GM12801 (cell line): ENCODE results near the gene ELMOD2.

Source experiments
- TF ChIP-seq, protein P1 (sequence below): IDR thresholded peaks from one replicate; pipeline ENCODE4 v1.5.1; 2011; ENCODE audit warnings: control low read depth; ENCODE audit not compliant: insufficient read length; ENCODE audit errors: extremely low read depth

Gene ELMOD2

DNA sequence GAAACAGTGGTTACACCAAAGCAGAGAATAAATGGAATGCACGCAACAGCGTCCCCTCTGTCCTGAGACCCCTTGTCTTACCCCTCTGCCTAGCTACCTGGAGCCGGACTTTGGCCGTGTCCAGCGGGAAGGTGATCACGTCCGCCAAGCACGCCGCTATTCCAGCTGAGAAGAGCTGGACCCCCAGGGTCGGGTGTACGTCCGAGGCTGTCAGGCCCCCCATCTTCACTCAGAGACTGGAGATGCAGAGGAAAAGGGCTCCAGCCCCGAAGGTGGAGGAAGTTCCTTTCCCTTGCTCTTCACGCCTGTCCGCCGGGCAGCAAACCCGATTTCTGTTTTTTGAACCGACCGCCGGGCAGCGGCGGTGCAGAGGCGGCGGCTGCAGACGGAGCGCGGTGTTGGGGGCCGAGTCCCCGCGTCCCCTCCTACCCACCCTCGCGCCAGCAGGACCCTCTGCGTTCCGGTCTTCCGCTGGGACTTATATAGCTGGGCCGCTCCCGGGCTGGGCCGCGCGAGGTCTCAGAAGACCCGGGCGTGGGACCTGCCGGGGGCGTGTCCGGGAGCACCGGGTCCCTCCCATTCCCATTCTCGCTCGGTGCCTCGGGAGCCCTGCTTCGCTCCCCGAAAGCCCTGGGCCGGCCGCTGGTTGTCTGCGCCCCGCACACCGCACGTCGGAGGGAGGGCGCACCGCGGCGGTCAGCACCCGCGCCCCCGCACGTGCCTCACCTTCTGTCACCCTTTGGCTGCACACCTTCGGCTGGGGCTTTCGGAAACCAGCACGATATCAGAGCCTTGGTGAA, 44.7 kb downstream of the ELMOD2 start, which contains the start of gene UCP1:
Gene UCP1, minus strand, starts transcription at position 455 of the 800 bp plus-strand sequence. Its CDS starts 232 bp downstream, at position 223.
- TF ChIP-seq, protein P1, sequence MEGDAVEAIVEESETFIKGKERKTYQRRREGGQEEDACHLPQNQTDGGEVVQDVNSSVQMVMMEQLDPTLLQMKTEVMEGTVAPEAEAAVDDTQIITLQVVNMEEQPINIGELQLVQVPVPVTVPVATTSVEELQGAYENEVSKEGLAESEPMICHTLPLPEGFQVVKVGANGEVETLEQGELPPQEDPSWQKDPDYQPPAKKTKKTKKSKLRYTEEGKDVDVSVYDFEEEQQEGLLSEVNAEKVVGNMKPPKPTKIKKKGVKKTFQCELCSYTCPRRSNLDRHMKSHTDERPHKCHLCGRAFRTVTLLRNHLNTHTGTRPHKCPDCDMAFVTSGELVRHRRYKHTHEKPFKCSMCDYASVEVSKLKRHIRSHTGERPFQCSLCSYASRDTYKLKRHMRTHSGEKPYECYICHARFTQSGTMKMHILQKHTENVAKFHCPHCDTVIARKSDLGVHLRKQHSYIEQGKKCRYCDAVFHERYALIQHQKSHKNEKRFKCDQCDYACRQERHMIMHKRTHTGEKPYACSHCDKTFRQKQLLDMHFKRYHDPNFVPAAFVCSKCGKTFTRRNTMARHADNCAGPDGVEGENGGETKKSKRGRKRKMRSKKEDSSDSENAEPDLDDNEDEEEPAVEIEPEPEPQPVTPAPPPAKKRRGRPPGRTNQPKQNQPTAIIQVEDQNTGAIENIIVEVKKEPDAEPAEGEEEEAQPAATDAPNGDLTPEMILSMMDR = no peak

- TF ChIP-seq, protein P1 = no peak
These were observed 45.3 kb downstream of the ELMOD2 start for GRCh38 chr4:140569307-140569638.

- TF ChIP-seq, protein P1 = no peak
These were observed 47.7 kb downstream of the ELMOD2 start for GRCh38 chr4:140571620-140572019.

DNA sequence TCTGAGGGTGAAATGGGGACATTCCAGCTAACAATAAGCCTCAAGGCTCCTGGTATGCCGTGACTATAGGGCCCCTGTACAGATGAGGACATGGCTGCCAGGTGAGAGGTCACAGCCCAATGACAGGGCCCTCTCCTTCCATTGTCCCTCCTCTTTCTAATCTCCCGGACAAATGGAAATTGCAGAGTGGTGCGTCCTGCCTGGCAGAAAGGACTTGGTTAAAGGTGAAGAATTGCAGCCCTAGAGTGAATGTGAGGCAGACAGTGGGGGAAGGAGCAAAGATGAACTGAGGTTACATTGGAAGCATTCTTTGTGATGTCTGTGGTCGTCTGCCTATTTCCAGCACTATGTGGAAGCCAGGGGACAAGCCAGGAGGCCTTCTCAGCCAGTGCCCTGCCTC, 51.5 kb downstream of the ELMOD2 start:
- TF ChIP-seq, protein P1 = no peak

DNA sequence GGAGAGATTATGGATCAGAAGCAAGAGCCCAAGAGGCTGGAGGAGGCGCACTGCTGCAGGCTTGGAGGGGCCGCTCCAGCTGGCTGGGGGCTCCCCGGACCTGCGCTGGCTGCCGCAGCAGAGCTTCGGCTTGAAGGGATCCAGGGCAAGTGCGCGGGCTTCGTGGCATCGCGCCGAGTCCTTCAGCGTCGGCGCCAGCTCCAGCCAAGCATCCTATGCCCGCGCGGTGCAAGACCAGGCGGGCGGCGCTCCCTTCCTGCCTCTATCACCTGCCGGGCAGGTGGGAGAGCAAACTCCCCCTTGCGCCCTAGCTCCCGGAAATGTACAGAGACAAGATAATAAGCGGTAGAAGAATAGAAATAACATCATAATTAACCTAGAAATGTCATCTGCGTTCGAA, 55.3 kb downstream of the ELMOD2 start:
- TF ChIP-seq, protein P1 = no peak

DNA sequence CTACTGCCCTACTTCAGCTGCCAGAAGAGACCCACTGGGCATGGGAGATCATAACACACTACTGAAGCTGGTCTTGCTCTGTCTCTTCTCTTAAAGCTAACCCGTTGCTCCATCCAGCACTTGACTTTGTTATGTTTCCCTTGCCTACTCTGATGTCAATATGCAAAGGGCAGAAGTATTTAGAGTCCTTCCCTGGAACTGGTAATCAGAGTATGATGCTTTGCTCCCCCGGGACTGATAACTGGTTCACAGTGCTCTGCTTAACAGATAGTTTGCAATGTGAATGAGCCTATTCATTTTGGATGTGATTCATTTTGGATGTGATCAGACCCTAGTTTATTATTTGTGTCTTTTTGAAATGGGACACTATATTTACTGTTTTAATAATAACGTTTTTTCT, 57.1 kb downstream of the ELMOD2 start:
- TF ChIP-seq, protein P1 = no peak

- TF ChIP-seq, protein P1 = no peak
These were observed 60.5 kb downstream of the ELMOD2 start for GRCh38 chr4:140584439-140584838.

GRCh38 chr4:140595065-140595464, 71.1 kb downstream of the ELMOD2 start:
- TF ChIP-seq, protein P1 = no peak
